HCT116 (cell line): ENCODE data around the gene BFSP2. TPM values are rescaled to one million over a fixed set of nuclear protein-coding genes. Genes with fewer than 3 reads are reported as not detected.

Source experiments
- ATAC-seq: fragments of 200-7000 bp; cut with Tn5 transposase; 2 replicates; pipeline ENCODE4 v1.9.1; 2020; ENCODE audit warnings: mild to moderate bottlenecking, moderate library complexity
- BruUV-seq: library from RNA; stranded (reverse); fragments of 400-500 nt; replicated peaks from 2 replicates; lab custom pipeline; 2021; lab: Mats Ljungman, UMichigan
- CTCF ChIA-PET: fragments of 300-600 bp; sonication (Branson Sonifier 250); formaldehyde crosslinking; loops from one replicate; lab custom pipeline; 2021; ENCODE audit warnings: antibody characterized with exemption; lab: Charles Lee
- POLR2A ChIA-PET: fragments of 300-600, 350-600 bp; sonication (Branson Sonifier 250); formaldehyde crosslinking; loops from one replicate; lab custom pipeline; 2021; ENCODE audit warnings: antibody characterized with exemption; lab: Charles Lee
- RAD21 ChIA-PET, 2 experiments: fragments of 300-600 bp; sonication (Branson Sonifier 250); formaldehyde crosslinking; loops; one replicate each; lab custom pipeline; 2023; ENCODE audit warnings: low total read pairs in 2 of 2; ENCODE audit not compliant: uncharacterized antibody in 2 of 2, unreplicated experiment in 2 of 2, low non-redundant PET in 1 of 2; lab: Charles Lee
- DNase-seq: peaks from one replicate; pipeline ENCODE4 v3.0.0-alpha.2; 2010; ENCODE audit warnings: low read depth, low spot score
- H2AFZ ChIP-seq: fragments of 200-600 bp; shearing (Covaris generic), sonication (generic); 2 replicates; pipeline ENCODE4 v1.6.1; 2017; ENCODE audit warnings: low read depth, mixed run types, mixed read lengths, antibody characterized with exemption, low read length; ENCODE audit not compliant: poor library complexity, severe bottlenecking
- H3K27ac ChIP-seq: 2 replicates; pipeline ENCODE4 v1.5.1; 2012; ENCODE audit warnings: low read depth, low read length
- H3K27me3 ChIP-seq: fragments of 200-600 bp; sonication (generic); 2 replicates; pipeline ENCODE4 v1.6.1; 2016; ENCODE audit warnings: mixed run types, low read length, mixed read lengths; ENCODE audit not compliant: insufficient read depth
- H3K36me3 ChIP-seq, 2 experiments: fragments of 200-500 bp in 1 of 2; fragments of 200-600 bp in 1 of 2; sonication (Bioruptor generic) in 1 of 2; sonication (generic) in 1 of 2; 2 replicates each; pipeline versions ENCODE4 v1.5.1 to v1.6.1; 2014 to 2016; ENCODE audit warnings: low read length in 2 of 2, inconsistent platforms in 1 of 2, mixed read lengths in 1 of 2, mixed run types in 1 of 2; ENCODE audit not compliant: insufficient read depth in 2 of 2, control insufficient read depth in 1 of 2
- H3K4me1 ChIP-seq, 2 experiments: fragments of 200-600 bp in 1 of 2; sonication (generic) in 1 of 2; 2 replicates each; pipeline versions ENCODE4 v1.5.1 to v1.6.1; 2012 to 2017; ENCODE audit warnings: low read length in 2 of 2, inconsistent platforms in 1 of 2, mild to moderate bottlenecking in 1 of 2, mixed read lengths in 1 of 2, mixed run types in 1 of 2, moderate library complexity in 1 of 2; ENCODE audit not compliant: insufficient read depth in 2 of 2, control insufficient read depth in 1 of 2
- H3K4me2 ChIP-seq: fragments of 200-600 bp; sonication (generic); 2 replicates; pipeline ENCODE4 v1.6.1; 2017; ENCODE audit warnings: mixed run types, low read length, mixed read lengths
- H3K4me3 ChIP-seq, 2 experiments: fragments of 200-600 bp in 1 of 2; sonication (generic) in 1 of 2; replicated peaks in 1 of 2; 2 replicates each; pipeline ENCODE4 v1.5.1; 2011 to 2016; ENCODE audit warnings: low read length in 2 of 2, control low read depth in 1 of 2, low read depth in 1 of 2, mild to moderate bottlenecking in 1 of 2, mixed read lengths in 1 of 2, mixed run types in 1 of 2
- H3K79me2 ChIP-seq: fragments of 200-600 bp; sonication (generic); 2 replicates; pipeline ENCODE4 v1.6.1; 2017; ENCODE audit warnings: mild to moderate bottlenecking, mixed run types, low read length, moderate library complexity, mixed read lengths; ENCODE audit not compliant: insufficient read depth
- H3K9ac ChIP-seq: fragments of 200-600 bp; sonication (generic); 2 replicates; pipeline ENCODE4 v1.6.1; 2016; ENCODE audit warnings: low read length, mixed read lengths
- H3K9me2 ChIP-seq: fragments of 200-600 bp; sonication (generic), shearing (Covaris generic); 2 replicates; pipeline ENCODE4 v1.6.1; 2017; ENCODE audit warnings: mixed run types, mild to moderate bottlenecking, moderate library complexity; ENCODE audit not compliant: insufficient read depth
- H3K9me3 ChIP-seq, 2 experiments: fragments of 200-500 bp in 1 of 2; fragments of 200-600 bp in 1 of 2; sonication (Bioruptor generic) in 1 of 2; sonication (generic) in 1 of 2; 2 replicates each; pipeline ENCODE4 v1.6.1; 2014 to 2017; ENCODE audit warnings: low read length in 2 of 2, mixed read lengths in 2 of 2, inconsistent platforms in 1 of 2, low read depth in 1 of 2, mild to moderate bottlenecking in 1 of 2, mixed run types in 1 of 2, moderate library complexity in 1 of 2; ENCODE audit not compliant: control insufficient read depth in 1 of 2, insufficient read depth in 1 of 2
- H4K20me1 ChIP-seq: fragments of 200-600 bp; sonication (generic), shearing (Covaris generic); 2 replicates; pipeline ENCODE4 v1.6.1; 2017; ENCODE audit warnings: mixed run types, mild to moderate bottlenecking, moderate library complexity; ENCODE audit not compliant: insufficient read depth
- CEBPB ChIP-seq: IDR thresholded peaks from 2 replicates; pipeline ENCODE4 v1.6.1; 2012; ENCODE audit warnings: low read depth
- EGR1 ChIP-seq: IDR thresholded peaks from 2 replicates; pipeline ENCODE4 v1.6.1; 2012; ENCODE audit warnings: low read depth
- ELF1 ChIP-seq: IDR thresholded peaks from 2 replicates; pipeline ENCODE4 v1.6.1; 2012; ENCODE audit warnings: low read depth, borderline replicate concordance
- EZH2 ChIP-seq: fragments of 200-600 bp; sonication (generic); IDR thresholded peaks from 2 replicates; pipeline ENCODE4 v1.6.1; 2017; ENCODE audit warnings: antibody characterized with exemption, mixed run types
- EZH2phosphoT487 ChIP-seq: fragments of 200-600 bp; IDR thresholded peaks from 2 replicates; pipeline ENCODE4 v1.6.1; 2018; ENCODE audit warnings: antibody characterized with exemption, borderline replicate concordance
- FOSL1 ChIP-seq: IDR thresholded peaks from 2 replicates; pipeline ENCODE4 v1.6.1; 2012; ENCODE audit warnings: low read depth
- JUND ChIP-seq: IDR thresholded peaks from 2 replicates; pipeline ENCODE4 v1.6.1; 2012
- POLR2AphosphoS5 ChIP-seq: IDR thresholded peaks from 2 replicates; pipeline ENCODE4 v1.6.1; 2011; ENCODE audit warnings: mild to moderate bottlenecking, low read depth, low read length, moderate library complexity
- RAD21 ChIP-seq: IDR thresholded peaks from 2 replicates; pipeline ENCODE4 v1.6.1; 2012; ENCODE audit warnings: low read depth, mild to moderate bottlenecking
- REST ChIP-seq: IDR thresholded peaks from 2 replicates; pipeline ENCODE4 v1.6.1; 2012; ENCODE audit warnings: low read depth
- SIN3A ChIP-seq: IDR thresholded peaks from 2 replicates; pipeline ENCODE4 v1.6.1; 2012; ENCODE audit warnings: low read depth
- SP1 ChIP-seq: IDR thresholded peaks from 2 replicates; pipeline ENCODE4 v1.6.1; 2012; ENCODE audit warnings: low read depth
- YY1 ChIP-seq: IDR thresholded peaks from 2 replicates; pipeline ENCODE4 v1.6.1; 2011; ENCODE audit warnings: low read length, low read depth, moderate library complexity, mild to moderate bottlenecking; ENCODE audit not compliant: insufficient replicate concordance; ENCODE audit errors: extremely low read depth
- ZBTB33 ChIP-seq: IDR thresholded peaks from 2 replicates; pipeline ENCODE4 v1.6.1; 2011; ENCODE audit warnings: mild to moderate bottlenecking, low read length, moderate library complexity; ENCODE audit not compliant: insufficient replicate concordance; ENCODE audit errors: extremely low read depth
- ZFX ChIP-seq: fragments of 450-650 bp; IDR thresholded peaks from 2 replicates; pipeline ENCODE4 v1.6.1; 2017
- ZNF274 ChIP-seq: fragments of 200-500 bp; sonication (Bioruptor generic); IDR thresholded peaks from 2 replicates; pipeline ENCODE4 v1.6.1; 2014; ENCODE audit warnings: mild to moderate bottlenecking, low read depth, low read length, inconsistent platforms
- intact Hi-C: fragments of 100-400 bp; cut with micrococcal nuclease; formaldehyde crosslinking; loops from 2 replicates; pipeline ENCODE4 v1.10.0; 2022
- total RNA-seq: library from RNA; stranded (reverse); gene quantifications from one replicate; pipeline ENCODE4 v1.2.1, GENCODE V29; 2021; ENCODE audit not compliant: unreplicated experiment
- TF ChIP-seq, protein P1 (sequence below): IDR thresholded peaks from 2 replicates; pipeline ENCODE4 v1.6.1; 2012

Gene BFSP2
- total RNA-seq, 1 experiment from 2014 or later: not detected

GRCh38 chr3:133364704-133365103 lies 35.2 kb upstream of the BFSP2 start:
- no peaks in the 10 kb centered on the region for H3K9me3 ChIP-seq
- no peak overlapping the region for H3K4me3 ChIP-seq
- POLR2A ChIA-PET: no interaction called here
- CTCF ChIA-PET: no interaction called here
- H3K79me2 ChIP-seq: no peaks in the 10 kb centered on the region
- RAD21 ChIA-PET: no interaction called here
- BruUV-seq: no TSS peak
- no peaks in the 10 kb centered on the region for H3K36me3 ChIP-seq
- no peaks in the 10 kb centered on the region for H3K4me1 ChIP-seq
- DNase-seq: no peak
- no peak overlapping the region for H3K4me2 ChIP-seq
- H3K27me3 ChIP-seq: peaks cover 90% of the 10 kb centered on the region
- no peaks in the 10 kb centered on the region for H3K9me2 ChIP-seq
- intact Hi-C loops: no loop called here
- H3K9ac ChIP-seq: no peak overlapping the region
- TF ChIP-seq POLR2AphosphoS5 (no peak), REST (no peak), EZH2 (no peak), ZNF274 (no peak), CEBPB (no peak), EGR1 (no peak), SP1 (no peak), SIN3A (no peak), YY1 (no peak), JUND (no peak), EZH2phosphoT487 (no peak), ZFX (no peak), FOSL1 (no peak), ELF1 (no peak), RAD21 (no peak), ZBTB33 (no peak)
- TF ChIP-seq, protein P1, sequence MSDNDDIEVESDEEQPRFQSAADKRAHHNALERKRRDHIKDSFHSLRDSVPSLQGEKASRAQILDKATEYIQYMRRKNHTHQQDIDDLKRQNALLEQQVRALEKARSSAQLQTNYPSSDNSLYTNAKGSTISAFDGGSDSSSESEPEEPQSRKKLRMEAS: no peak
- H4K20me1 ChIP-seq: no peaks in the 10 kb centered on the region
- no peak overlapping the region for H2AFZ ChIP-seq
- ATAC-seq: no peak
- H3K27ac ChIP-seq: no peak overlapping the region
